ENCODE measurements around the gene RANBP9. TPM values are rescaled to one million over a fixed set of nuclear protein-coding genes. Genes with fewer than 3 reads are reported as not detected.

Gene RANBP9
- total RNA-seq, 1 donor from 2014 or later, result 72.0 TPM

- H3K36me3 Mint-ChIP-seq (ENCODE audit: low read depth), result peaks cover 8% of the 10 kb centered on the region
- H3K9me3 Mint-ChIP-seq (ENCODE audit: low read depth), result peaks cover 10% of the 10 kb centered on the region
- peaks cover 40% of the 10 kb centered on the region for H3K4me1 Mint-ChIP-seq (ENCODE audit: low read depth)
- H3K4me3 Mint-ChIP-seq (ENCODE audit: unreplicated experiment), result no peak overlapping the region
- no peak overlapping the region for H3K27ac Mint-ChIP-seq (ENCODE audit: unreplicated experiment)
- no peak for TF ChIP-seq CTCF (IDR thresholded peaks at IDR 0.05)
- no peak for DNase-seq (ENCODE audit: low spot score)
- H3K27me3 Mint-ChIP-seq (ENCODE audit: low read depth), result no peaks in the 10 kb centered on the region
These were observed 26.8 kb downstream of the RANBP9 start for GRCh38 chr6:13684855-13685254.

GRCh38 chr6:13683038-13683437, 28.6 kb downstream of the RANBP9 start:
- H3K4me3 Mint-ChIP-seq (ENCODE audit: unreplicated experiment), result no peak overlapping the region
- no peaks in the 10 kb centered on the region for H3K27me3 Mint-ChIP-seq (ENCODE audit: low read depth)
- no peak for TF ChIP-seq CTCF (IDR thresholded peaks at IDR 0.05)
- no peak for DNase-seq (ENCODE audit: low spot score)
- no peak overlapping the region for H3K27ac Mint-ChIP-seq (ENCODE audit: unreplicated experiment)
- peaks cover 4% of the 10 kb centered on the region for H3K36me3 Mint-ChIP-seq (ENCODE audit: low read depth)
- peaks cover 32% of the 10 kb centered on the region for H3K4me1 Mint-ChIP-seq (ENCODE audit: low read depth)
- H3K9me3 Mint-ChIP-seq (ENCODE audit: low read depth), result peaks cover 6% of the 10 kb centered on the region

- H3K4me1 Mint-ChIP-seq (ENCODE audit: low read depth), result peaks cover 26% of the 10 kb centered on the region
- H3K9me3 Mint-ChIP-seq (ENCODE audit: low read depth), result peaks cover 6% of the 10 kb centered on the region
- no peak for DNase-seq (ENCODE audit: low spot score)
- H3K36me3 Mint-ChIP-seq (ENCODE audit: low read depth), result peaks cover 4% of the 10 kb centered on the region
- H3K27ac Mint-ChIP-seq (ENCODE audit: unreplicated experiment), result no peak overlapping the region
- H3K4me3 Mint-ChIP-seq (ENCODE audit: unreplicated experiment), result no peak overlapping the region
- no peaks in the 10 kb centered on the region for H3K27me3 Mint-ChIP-seq (ENCODE audit: low read depth)
- TF ChIP-seq CTCF (IDR thresholded peaks at IDR 0.05), result no peak
These were observed 29.3 kb downstream of the RANBP9 start for GRCh38 chr6:13682346-13682745.

GRCh38 chr6:13681305-13682061, 30.2 kb downstream of the RANBP9 start:
- Mint-ChIP-seq H3K9me3 (ENCODE audit: low read depth) (peaks cover 13% of the 10 kb centered on the region), H3K4me3 (ENCODE audit: unreplicated experiment) (no peak overlapping the region), H3K36me3 (ENCODE audit: low read depth) (peaks cover 5% of the 10 kb centered on the region), H3K27me3 (ENCODE audit: low read depth) (no peaks in the 10 kb centered on the region), H3K27ac (ENCODE audit: unreplicated experiment) (no peak overlapping the region), H3K4me1 (ENCODE audit: low read depth) (peaks cover 23% of the 10 kb centered on the region)
- TF ChIP-seq CTCF (IDR thresholded peaks at IDR 0.05), result no peak
- no peak for DNase-seq (ENCODE audit: low spot score)

- Mint-ChIP-seq H3K36me3 (ENCODE audit: low read depth) (peaks cover 5% of the 10 kb centered on the region), H3K4me3 (ENCODE audit: unreplicated experiment) (no peak overlapping the region), H3K9me3 (ENCODE audit: low read depth) (peaks cover 14% of the 10 kb centered on the region), H3K4me1 (ENCODE audit: low read depth) (peaks cover 26% of the 10 kb centered on the region), H3K27ac (ENCODE audit: unreplicated experiment) (no peak overlapping the region), H3K27me3 (ENCODE audit: low read depth) (no peaks in the 10 kb centered on the region)
- DNase-seq (ENCODE audit: low spot score), result no peak
- TF ChIP-seq CTCF (IDR thresholded peaks at IDR 0.05), result no peak
These were observed 31.1 kb downstream of the RANBP9 start for GRCh38 chr6:13680448-13680968.

Measured in chondrocyte (in vitro differentiated cells).